Measurements from ENCODE around the gene NFE2.

GRCh38 chr12:54337854-54338650 lies 37.2 kb upstream of the NFE2 start:
- no peak for TF ChIP-seq CTCF (IDR thresholded peaks at IDR 0.05)
- TF ChIP-seq POLR2AphosphoS5 (IDR thresholded peaks at IDR 0.05), result no peak
- TF ChIP-seq POLR2A (IDR thresholded peaks at IDR 0.05), result no peak
